Midbrain (tissue), 1 donor: ENCODE measurements around the gene RSAD1.

Source experiments
- DNase-seq: peaks from one replicate; lab custom pipeline; 2025; lab: John Stamatoyannopoulos, UW

The RSAD1 gene

DNA sequence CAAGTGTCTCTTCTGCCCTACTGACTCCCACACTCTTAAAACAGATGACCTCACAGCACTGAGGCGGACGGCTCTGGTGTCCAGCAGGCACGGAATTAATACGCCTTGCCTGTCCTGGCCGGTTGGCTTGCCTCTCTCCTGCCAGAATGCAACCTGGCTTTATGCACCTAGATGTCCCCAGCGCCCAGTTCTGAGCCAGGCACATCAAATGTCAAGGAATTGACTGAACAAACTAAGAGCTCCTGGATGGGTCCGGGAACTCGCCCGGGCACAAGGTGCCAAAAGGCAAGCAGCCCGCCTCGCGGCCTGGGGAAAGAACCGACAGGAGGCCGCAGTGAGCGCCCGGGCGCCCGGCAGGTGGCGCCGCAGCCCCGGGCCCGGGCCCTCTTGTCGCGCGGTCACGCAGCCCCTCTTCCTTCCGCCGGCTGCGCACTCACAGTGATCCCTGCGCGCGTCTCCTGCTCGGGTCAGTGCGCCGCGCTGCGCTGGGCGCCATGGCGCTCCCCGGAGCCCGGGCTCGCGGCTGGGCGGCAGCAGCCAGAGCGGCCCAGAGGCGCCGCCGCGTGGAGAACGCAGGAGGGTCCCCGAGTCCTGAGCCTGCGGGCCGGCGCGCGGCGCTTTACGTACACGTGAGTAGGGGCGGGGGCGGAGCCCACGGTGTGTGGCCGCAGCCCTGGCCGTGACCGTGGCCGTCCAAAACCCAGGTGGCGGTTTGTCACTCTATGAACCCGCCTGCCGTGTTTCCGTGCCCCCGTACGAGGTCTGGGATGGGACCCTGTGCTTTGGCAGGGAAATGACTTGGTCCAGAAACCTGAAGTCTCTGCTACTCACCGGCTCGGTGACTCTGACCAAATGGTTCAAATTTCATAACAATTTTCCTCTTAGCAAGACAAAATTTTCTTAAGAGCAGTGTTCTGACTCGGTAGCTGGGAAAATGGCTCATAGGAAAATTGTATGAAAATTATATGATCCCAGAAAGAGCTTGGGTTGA is at the start of gene RSAD1:
Gene RSAD1, plus strand, starts transcription at position 470 of the 991 bp plus-strand sequence. Its CDS starts 25 bp downstream, at position 495.
- DNase-seq = peak; percentile 84

DNA sequence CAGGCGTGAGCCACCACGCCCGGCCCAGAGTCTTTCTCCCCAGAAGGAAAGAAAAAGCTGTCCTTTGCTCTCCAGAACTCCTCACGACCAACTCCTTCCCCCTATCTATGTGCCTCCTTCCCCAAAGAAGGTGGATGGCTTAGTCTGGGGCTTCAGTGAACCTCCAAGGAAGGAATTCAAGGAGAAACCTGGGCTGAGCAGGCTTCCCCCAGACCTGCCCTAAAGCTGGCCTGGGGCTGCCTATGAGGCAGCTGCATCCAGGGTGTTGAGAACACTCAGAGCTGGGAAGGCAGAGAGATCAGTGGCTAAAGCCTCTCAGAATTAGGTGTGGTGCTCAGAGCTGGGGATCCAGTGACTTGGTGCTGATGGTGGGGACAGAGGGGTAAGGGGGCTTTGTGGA is 48.9 kb upstream of the RSAD1 start:
- no peak for DNase-seq

DNA sequence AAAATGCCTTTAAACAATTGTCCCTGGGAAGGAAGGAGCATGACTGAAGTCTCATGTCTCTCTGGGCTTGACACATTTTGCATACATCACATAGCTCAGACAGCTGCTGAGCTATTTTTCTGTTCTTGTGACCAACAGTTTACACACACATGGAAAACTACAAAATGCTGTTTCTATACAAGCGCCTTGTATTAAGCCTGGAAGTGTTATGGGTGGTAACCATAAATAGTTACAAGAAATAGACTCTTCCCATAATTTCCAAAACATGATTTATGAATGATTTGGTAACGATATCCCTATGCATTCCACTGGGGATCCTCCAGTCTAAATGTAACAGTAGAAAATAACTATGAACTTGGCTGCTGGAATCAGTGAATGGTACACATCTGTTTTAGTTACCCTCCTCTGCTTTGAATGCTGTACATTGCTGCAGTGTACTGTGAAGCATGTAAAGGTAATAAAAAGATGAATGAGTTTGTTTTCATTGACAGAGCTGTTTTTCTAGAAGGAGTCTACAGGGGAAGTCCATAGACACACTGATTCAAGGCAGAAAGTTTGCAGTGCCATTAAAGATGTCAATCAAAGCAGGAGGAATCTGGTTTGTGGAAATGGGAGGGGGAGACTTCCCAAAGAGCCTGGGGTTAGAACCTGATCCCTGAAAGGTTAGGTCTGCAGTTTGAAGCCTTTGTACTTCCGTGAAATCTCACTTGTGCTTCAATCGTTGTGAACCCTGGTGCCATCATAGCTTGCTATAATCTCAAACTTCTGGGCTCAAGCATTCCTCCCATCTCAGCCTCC is 47.6 kb upstream of the RSAD1 start:
- no peak for DNase-seq

DNA sequence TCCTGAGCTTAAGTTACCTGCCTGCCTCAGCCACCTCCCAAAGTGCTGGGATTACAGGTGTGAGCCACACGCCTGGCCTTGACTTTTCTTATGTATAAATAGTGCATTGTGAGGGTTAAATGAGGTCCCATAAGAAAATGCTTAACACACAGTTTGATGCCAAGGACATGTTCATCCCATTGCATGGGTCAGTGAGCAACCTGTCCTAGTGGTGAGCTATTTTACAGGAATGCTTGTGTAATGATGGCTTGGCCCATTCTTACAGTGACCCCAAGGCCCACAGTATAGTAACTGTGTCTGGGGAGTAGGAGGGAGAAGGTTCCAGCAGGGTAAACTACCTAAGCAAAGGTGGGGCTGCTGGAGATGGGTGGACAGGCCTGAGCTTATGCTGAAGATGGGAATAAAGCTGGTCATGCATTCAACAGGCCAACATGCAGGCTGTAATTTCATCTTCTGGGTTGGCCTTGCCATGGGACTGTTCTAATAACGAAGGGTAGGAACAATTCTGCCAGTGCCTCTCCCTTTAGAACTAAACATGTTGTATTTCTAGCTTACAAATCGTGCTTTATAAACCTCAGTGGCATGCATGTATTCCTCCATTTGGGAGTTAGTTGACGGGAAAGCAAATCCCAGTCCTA is 46.4 kb upstream of the RSAD1 start:
- no peak for DNase-seq

DNA sequence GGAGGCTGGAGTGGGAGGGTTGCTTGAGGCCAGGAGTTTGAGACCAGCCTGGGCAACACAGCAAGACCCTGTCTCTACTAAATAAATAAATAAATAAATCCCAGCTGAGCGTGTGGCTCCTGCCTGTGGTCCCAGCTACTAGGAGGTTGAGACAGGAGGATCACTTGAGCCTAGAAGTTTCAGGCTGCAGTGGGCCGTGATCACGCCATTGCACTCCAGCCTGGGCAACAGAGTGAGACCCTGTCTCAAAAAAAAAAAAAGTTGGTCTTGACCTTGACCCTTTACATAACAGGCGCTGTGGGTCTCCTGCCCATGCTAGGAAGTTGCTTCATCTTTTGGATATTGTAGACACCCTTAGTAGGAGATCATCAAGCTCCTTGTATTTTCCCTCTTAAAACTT is 41.3 kb upstream of the RSAD1 start:
- no peak for DNase-seq

DNA sequence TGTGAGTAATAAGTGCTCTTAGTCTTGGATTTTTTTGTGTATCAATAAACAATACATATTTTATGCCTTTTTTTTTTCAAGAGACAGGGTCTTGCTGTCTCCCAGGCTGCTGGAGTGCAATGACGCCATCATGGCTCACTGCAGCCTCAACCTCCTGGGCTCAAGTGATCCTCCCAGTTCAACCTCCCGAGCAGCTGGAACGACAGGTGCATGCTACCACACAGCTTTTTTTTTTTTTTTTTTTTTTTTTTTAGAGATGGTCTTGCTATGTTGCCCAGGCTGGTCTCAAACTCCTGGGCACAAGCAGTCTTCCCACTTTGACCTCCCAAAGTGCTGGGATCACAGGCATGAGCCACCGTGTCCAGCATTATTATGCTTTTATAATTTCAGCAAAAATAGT is 39.7 kb upstream of the RSAD1 start:
- no peak for DNase-seq

DNA sequence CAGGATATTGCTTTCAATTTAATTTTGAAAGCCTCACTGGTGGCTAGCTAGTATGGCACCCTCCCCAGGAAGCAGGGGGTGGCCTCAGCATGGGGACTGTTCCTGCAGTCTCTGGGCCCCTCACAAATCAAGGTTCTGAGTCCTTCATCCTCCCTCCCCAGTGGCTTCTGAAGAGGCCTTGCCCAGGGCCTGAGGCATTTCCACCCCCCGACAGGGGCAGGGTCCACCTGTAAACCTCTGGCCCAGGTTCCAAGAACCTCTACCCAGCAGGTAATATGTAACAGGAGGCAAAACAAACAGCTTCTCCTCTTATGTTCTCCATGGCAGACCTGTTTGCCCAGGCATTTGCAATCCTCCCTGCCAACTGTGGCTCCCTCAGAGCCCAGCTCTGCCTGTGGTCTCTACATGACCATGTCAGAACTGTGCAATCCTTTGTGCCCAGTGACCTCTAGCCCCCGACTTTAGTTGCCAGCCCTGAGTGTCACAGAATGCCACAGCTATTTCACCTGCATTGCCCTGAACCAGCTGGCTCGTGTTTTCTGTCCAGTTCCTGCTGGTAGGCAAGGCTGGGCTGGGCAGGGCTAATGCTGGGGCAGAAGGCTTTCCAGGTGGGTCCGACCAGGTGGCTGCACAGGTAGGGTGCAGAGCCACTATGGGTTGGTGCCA is 38.4 kb upstream of the RSAD1 start:
- DNase-seq = no peak

DNA sequence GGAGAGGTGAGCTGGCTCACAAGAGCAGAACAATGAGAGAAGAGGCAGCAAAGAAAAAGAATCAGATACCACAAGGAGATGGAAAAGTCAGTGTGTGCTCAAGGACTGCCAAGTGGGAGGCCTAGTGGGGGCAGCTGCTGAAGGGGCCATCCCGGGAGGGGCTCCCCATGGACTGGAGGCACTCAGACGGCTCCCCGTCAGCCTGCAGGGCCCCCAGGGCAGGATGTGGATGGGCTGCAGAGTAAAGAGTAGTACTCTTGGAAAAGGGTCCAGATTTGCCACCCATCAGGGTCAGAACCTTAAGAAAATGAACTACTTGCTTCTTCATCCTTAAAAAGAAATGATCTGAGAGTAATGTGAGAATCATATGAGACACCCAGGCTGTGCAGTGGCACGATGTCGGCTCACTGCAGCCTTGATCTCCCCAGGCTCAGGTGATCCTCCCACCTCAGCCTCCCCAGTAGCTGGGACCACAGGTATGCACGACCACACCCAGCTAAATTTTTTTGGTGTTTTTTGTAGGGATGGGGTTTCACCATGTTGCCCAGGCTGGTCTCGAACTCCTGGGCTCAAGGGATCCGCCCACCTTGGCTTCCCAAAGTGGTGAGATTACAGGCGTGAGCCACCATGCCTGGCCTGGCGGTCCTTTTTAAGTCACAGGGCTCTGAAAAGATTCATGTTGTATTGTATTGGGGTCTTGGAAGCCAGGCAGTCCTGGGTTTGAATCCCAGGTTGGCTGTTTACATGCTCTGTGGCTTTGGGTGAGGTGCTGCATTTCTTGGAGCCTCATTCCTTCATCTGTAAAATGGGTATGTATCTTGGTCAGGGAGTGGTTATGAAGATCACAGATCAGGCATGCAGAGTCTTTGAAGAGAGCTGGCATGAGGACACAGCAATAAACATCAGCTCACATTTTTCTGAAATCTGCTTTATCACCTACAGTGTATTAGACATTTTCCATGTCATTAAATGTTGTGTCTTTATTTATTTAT is 37.5 kb upstream of the RSAD1 start:
- DNase-seq = no peak

DNA sequence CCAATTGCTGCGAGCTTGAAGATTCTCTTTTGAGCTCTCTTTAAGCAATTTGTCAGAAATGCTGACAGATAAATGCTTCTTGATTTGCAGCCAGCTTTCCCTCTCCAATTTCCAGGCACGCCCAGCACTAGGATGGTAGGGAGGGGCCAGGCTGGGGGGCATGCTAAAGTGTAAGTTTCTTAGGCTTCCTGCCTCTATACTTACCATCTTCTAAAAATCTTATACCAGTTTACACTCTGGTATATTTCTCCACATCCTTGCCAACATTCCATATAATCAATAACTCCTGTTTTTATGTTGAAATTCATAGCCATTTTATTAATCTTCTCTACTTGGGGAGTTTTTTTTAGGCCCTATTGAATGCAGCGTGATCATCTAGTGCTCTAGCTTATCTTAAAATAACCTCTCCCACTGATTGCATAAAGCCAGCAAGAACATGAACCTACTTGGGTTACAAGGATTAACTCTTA is 35.1 kb upstream of the RSAD1 start:
- DNase-seq = no peak

DNA sequence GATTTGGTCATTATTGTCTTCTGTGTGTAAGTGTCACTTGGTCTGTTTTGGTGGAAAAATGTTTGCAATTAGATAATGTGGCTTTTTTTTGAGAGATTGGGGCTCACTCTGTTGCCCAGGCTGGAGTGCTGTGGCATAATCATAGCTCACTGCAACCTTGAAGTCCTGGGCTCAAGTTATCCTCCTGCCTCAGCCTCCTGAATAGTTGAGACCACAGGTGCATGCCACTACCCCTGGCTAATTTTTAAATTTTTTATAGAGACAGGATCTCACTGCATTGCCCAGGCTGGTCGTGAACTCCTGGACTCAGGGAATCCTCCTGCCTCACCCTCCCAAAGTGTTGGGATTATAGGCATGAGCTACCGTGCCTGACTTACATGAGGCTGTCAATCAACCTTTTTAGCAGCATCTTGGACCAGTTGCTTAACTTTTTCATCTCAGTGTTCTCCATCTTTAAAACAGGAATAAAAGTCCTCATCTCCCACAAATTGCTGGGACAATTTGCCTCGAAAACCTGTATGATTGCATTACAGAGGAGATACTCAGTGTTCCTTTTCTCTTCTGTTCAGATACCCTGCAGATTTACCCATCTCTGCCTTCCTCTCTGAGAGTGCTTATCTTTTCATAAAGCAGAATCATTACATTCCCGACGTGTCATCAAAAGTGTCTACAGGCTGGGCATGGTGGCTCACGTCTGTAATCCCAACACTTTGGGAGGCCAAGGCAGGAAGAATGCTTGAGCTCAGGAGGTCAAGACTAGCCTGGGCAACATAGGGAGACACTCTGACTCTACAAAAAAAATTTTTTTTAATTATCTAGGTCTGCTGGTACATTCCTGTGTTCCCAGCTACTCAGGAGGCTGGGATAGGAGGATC is 33.6 kb upstream of the RSAD1 start:
- DNase-seq = no peak

DNA sequence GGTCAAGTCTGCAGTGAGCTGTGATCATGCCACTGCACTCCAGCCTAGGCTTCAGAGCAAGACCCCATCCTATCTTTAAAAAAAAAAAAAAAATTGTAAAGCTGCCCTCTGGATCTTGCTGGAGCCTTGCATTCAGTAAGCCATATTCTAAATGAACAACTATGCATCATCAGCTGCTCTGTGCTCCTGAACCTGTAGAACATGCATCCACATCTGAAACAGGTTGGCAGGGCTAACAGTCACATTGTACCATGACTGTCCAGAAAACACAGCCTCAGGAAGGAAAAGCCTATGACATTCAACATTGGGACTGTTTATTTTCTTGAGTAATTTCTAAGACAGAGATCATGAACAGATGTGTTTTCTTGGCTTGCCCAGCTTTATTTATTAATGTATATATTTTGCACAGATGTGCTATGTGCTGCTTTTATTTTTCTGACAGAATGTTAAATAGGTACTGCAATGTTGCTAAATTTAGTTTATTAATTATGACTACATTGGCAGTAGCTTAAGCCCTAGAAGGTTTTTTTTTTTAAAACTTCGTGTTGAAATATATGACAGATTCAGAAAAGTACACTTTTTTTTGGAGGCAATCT is 32.8 kb upstream of the RSAD1 start:
- DNase-seq = no peak

DNA sequence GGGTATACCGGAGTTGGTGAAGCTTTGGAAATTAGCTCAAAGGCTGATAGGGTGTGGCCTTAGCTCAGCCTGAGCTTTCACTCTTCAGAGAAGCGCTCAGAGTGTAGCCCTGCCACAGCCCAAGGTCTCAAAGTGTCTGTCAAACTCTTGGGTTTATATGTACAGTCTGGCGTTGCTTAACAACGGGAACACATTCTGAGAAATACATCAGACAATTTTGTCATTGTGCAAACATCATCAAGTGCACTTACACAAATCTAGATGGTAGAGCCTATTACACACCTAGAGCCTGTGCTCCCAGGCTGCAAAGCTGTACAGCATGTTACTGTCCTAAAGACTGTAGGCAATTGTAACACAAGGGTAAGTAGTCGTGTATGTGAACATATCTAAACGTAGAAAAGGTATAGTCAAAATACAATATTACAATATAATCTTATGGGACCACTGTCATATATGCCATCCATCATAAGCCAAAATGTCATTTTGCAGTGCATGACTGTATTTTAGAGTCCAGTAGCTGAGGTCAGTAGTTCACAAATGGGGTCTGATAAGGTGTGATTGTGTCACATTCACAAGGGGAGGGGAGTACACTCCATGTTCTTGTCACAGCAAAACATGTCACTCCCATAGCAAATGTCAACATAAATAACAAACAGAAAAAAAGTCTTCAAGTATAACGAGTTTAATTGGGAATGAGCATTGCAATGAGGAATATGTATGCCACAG is 30.6 kb upstream of the RSAD1 start:
- DNase-seq = no peak

DNA sequence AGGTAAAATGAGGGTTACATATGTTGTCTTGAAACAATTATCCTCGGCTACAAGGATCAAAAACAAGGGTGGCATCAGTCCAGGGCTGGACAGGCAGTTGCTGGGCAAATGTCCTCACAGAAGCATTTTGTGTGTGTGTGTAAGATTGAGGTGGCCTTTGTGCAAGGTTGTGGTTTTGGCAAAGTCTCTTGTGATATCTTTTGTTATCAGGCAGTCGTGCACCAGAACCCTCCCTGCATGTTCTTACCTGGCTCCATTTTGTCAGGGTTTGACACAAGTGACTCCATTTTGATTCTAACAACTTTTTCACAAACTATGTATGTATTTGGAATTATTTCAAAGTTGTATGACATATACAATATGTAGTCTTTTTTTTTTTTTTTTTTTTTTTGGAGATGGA is 30.0 kb upstream of the RSAD1 start:
- no peak for DNase-seq

DNA sequence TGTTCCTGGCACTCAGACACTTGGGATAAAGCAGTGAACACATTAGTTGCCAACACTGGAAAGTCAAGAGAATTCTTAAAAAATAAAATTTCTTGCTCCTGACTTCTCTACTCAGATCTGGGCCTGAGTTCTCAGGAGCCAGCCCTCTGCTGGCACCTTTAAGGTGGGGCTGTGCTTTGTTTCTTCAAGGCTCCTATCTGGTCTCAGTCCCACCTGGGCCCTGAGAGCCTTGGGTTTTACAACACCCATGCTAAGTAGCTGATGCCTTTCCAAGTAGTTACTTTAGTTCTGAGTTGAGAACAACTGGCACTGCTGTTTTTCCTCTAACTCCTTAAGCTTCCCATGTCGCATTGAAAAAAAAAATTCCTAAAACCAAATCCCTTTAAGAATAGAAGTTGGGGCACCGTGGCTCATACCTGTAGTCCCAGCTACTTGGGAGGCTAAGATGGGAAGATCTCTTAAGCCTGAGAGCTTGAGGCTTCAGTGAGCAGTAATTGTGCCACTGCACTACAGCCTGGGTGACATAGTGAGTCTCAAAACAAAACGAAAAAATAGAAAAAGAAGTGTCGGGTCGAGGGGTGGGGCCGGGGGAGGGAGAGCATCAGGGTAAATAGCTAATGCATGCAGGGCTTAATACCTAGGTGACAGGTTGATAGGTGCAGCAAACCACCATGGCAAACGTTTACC is 26.6 kb upstream of the RSAD1 start:
- DNase-seq = no peak

DNA sequence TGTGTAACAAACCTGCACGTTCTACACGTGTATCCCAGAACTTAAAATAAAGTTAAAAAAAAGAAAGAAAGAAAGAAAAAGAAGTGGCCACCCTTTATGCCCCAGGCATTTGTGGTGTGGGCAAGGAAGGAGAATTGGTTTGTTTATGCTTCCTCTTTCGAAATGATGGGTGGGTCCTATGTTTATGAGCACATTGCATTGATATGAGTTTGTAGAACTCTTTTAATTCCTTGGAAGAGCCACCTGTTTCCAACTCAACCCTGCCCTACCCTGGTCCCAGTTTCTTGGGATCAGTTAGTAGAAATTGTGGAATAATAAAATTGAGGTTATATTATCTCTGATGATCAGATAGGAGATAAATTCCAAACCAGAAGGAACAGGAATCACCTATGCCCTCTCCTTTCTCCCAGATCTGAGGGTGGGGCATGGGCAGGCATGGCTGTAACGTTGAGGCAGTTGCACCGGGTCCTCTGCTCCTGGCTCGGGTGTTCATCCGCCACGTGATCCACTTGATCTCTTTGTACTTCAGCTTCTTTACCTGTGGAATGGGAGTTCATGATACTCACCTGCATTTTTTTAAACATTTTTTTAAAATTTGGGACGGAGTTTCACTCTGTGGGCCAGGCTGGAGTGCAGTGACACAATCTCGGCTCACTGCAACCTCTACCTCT is 25.9 kb upstream of the RSAD1 start:
- DNase-seq = no peak

DNA sequence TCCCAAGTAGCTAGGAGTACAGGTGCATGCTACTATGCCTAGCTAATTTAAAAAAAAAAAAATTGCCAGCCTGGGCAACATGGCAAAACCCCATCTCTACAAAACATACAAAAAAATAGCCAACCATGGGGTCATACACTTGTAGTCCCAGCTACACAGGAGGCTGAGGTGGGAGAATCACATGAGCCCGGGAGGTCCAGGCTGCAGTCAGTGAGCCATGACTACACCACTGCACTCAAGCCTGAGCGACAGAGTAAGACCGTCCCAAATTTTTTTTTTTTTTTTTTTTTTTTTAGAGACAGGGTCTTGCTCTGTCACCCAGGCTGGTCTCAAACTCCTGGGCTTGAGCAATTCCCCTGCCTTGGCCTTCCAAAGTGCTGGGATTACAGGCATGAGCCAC is 24.8 kb upstream of the RSAD1 start:
- no peak for DNase-seq

DNA sequence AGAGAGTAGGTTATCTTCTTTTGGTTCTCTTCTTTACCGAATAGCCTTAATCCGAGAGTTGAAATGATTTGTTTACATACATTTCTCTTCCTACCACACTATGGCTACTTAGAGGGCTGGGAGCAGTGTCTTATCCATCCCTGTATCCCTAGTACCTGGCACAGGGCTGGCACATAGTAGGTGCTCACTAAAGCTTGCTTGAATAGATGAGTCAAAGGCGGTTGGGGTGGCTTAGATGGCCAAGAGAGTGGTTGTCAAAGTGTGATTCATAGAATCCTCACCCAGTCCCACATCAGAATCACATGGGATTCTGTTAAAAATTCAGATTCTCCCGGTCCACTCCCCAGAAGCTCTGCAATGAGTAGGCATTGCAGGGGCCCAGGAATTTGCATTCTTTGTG is 21.0 kb upstream of the RSAD1 start:
- no peak for DNase-seq
